GM23338 (cell line): Measurements from ENCODE around the gene ADAMTSL2.

Source experiments
- CREB1 ChIP-seq: fragments of 250-450 bp; sonication (Bioruptor Pico); IDR thresholded peaks from 2 replicates; pipeline ENCODE4 v1.5.0; 2020; ENCODE audit warnings: low read depth, mild to moderate bottlenecking, moderate library complexity
- EZH2 ChIP-seq: fragments of 200-600 bp; sonication (generic); IDR thresholded peaks from one replicate; pipeline ENCODE4 v1.8.0; 2017; ENCODE audit warnings: antibody characterized with exemption, mild to moderate bottlenecking, low read depth; ENCODE audit not compliant: unreplicated experiment
- EZH2phosphoT487 ChIP-seq: fragments of 200-600 bp; sonication (generic); IDR thresholded peaks from one replicate; pipeline ENCODE4 v1.8.1; 2018; ENCODE audit warnings: antibody characterized with exemption; ENCODE audit not compliant: unreplicated experiment
- JUNB ChIP-seq: IDR thresholded peaks from one replicate; pipeline ENCODE4 v1.6.1; 2016; ENCODE audit warnings: antibody characterized with exemption; ENCODE audit not compliant: unreplicated experiment
- NANOG ChIP-seq: IDR thresholded peaks from 2 replicates; pipeline ENCODE4 v1.6.1; 2016; ENCODE audit warnings: antibody characterized with exemption, borderline replicate concordance
- POLR2AphosphoS5 ChIP-seq: IDR thresholded peaks from 2 replicates; pipeline ENCODE4 v1.6.1; 2016; ENCODE audit warnings: antibody characterized with exemption, low read depth
- STAT1 ChIP-seq: IDR thresholded peaks from one replicate; pipeline ENCODE4 v1.6.1; 2016; ENCODE audit warnings: antibody characterized with exemption; ENCODE audit not compliant: unreplicated experiment
- ZNF331 ChIP-seq: fragments of 250-450 bp; sonication (Bioruptor Pico); IDR thresholded peaks from 2 replicates; pipeline ENCODE4 v1.5.0; 2020; ENCODE audit warnings: low read depth, mild to moderate bottlenecking, moderate library complexity
- TF ChIP-seq, protein P1 (sequence below), 2 experiments: fragments of 200-600 bp in 1 of 2; sonication (generic) in 1 of 2; conservative IDR thresholded peaks; 2 replicates each; pipeline versions ENCODE4 v1.5.1 to v1.6.1; 2016 to 2017; ENCODE audit warnings: antibody characterized with exemption in 2 of 2, low read depth in 2 of 2, mild to moderate bottlenecking in 2 of 2, moderate library complexity in 1 of 2
- TF ChIP-seq, protein P2 (sequence below): IDR thresholded peaks from one replicate; pipeline ENCODE4 v1.6.1; 2018; ENCODE audit warnings: antibody characterized with exemption; ENCODE audit not compliant: unreplicated experiment

DNA sequence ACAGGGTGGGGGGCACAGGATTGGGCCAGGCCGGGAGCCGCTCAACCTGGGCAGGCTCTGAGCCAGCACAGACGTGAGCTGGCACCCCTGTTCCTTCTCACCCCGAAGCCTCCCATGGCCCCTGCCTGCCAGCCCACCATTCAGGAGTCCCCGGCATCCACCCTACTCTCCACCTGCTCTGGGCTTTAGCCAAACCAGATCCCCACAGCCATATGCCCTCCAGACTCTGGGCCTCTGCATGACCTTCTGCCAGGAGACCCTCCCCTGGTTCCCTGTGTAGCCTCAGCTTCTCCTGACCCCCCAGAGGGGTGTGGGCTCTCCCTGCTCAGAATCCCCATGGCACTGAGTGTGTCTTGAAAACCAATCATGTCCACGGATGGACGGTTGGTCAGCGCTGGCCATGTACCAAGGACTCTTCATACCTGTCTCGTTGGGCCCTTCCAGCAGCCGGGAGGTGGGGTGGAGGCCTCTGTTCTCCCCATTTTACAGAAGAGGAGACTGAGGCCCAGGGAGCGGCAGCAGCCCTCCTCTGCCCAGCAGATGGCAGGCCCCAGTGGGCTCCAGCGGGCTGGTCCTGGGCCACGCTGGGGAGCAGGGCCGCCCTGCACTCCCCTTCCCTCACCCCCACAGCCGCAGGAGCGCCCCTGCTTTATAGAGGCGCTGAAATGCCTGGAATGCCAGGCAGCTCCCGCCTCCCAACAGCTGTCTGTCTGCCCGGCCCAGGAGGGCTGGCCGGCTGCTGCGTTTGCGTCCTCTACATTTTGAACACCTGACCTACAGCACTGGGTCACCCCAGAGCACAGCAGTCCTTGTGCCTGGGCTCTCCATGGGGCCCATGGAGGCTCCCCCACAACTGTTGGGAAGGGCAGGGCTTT lies 6.3 kb upstream of the ADAMTSL2 start:
- TF ChIP-seq, protein P1, sequence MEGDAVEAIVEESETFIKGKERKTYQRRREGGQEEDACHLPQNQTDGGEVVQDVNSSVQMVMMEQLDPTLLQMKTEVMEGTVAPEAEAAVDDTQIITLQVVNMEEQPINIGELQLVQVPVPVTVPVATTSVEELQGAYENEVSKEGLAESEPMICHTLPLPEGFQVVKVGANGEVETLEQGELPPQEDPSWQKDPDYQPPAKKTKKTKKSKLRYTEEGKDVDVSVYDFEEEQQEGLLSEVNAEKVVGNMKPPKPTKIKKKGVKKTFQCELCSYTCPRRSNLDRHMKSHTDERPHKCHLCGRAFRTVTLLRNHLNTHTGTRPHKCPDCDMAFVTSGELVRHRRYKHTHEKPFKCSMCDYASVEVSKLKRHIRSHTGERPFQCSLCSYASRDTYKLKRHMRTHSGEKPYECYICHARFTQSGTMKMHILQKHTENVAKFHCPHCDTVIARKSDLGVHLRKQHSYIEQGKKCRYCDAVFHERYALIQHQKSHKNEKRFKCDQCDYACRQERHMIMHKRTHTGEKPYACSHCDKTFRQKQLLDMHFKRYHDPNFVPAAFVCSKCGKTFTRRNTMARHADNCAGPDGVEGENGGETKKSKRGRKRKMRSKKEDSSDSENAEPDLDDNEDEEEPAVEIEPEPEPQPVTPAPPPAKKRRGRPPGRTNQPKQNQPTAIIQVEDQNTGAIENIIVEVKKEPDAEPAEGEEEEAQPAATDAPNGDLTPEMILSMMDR (conservative IDR thresholded peaks at IDR 0.05; ENCODE audit: low read depth in 2 of 2): no peak
- TF ChIP-seq POLR2AphosphoS5: no peak
- TF ChIP-seq EZH2: no peak
- no peak for TF ChIP-seq JUNB
- no peak for TF ChIP-seq EZH2phosphoT487
- no peak for TF ChIP-seq ZNF331 (CRISPR knock-in tag)
- TF ChIP-seq NANOG: no peak
- TF ChIP-seq, protein P2, sequence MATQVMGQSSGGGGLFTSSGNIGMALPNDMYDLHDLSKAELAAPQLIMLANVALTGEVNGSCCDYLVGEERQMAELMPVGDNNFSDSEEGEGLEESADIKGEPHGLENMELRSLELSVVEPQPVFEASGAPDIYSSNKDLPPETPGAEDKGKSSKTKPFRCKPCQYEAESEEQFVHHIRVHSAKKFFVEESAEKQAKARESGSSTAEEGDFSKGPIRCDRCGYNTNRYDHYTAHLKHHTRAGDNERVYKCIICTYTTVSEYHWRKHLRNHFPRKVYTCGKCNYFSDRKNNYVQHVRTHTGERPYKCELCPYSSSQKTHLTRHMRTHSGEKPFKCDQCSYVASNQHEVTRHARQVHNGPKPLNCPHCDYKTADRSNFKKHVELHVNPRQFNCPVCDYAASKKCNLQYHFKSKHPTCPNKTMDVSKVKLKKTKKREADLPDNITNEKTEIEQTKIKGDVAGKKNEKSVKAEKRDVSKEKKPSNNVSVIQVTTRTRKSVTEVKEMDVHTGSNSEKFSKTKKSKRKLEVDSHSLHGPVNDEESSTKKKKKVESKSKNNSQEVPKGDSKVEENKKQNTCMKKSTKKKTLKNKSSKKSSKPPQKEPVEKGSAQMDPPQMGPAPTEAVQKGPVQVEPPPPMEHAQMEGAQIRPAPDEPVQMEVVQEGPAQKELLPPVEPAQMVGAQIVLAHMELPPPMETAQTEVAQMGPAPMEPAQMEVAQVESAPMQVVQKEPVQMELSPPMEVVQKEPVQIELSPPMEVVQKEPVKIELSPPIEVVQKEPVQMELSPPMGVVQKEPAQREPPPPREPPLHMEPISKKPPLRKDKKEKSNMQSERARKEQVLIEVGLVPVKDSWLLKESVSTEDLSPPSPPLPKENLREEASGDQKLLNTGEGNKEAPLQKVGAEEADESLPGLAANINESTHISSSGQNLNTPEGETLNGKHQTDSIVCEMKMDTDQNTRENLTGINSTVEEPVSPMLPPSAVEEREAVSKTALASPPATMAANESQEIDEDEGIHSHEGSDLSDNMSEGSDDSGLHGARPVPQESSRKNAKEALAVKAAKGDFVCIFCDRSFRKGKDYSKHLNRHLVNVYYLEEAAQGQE: no peak
- no peak for TF ChIP-seq STAT1
- TF ChIP-seq CREB1: no peak
